ENCODE measurements around the gene FOSB.
A peak's percentile ranks its signal among the peaks of the same experiment; 100 is the strongest.

The FOSB gene

DNA sequence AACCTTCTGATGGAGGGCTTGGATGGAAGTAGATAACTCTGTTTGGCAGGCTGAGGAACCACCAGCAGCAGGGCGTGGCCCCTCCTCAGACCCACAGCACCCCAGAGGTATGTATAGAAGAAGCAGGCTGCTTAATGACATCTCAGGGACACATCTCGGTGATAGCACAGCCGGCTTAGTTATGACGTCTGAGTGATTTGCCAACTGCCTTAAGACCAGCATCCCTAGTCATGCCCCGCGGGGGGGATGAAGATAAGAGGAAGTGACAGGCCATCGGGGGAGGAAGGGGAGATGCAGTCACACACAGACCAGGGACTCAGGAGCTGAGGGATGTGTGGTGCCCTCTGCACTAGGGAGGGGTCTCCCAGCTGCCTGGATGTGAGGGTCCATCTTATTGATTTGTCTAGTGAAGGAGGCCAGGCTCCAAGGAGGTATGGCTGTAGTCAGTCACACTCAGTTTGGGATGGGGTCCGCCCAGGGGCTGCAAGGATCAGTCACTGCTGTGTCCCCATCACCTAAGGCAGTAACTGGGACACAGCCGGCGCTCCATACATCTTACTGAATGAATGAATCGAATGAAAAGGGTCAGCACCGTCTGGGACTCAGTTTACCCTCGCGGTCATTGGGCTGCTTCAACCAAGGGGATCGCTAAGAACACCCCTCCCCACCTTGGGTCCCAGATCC lies 24.9 kb upstream of the FOSB start:
- DNase-seq = no peak

DNA sequence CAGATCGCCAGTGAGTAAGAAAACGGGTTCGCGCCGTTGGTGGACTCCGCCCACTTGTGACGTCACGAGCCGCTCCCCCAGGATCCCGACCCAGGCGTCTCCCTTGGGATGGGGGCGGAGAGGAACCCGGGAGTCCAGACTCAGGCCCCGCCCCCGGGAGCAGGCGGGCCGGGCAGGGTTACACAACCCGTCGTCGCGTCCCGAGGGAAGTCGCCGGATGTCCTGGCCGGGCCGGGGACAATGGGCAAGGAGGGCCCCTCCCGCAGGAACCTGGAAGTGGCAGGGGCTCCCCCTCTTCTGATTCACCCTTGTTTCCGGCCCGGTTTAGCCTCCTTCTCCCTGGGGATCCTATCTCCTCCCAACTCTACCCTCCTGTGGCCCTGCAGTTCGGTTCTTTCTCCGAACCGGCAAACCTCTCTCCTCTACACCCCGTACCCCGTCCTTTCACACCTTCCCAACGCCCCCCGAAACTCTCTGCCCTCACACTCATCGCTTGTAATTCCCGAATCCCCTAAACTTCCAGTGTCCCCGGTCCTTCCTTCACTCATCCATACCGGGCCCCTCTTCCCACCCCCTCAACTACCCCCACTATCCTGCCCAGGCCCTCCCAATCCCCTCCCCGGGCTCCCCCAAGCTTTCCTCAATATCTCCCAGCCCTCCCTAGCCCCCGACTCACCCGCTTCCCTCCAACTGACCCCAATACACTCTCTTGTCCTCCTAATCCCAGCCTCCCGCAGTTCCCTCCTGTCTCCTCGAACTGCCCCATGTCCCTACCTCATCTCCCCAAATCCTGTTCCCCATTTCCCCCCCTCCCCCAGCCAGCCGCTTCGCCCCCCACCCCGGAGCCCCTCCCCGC lies 24.1 kb upstream of the FOSB start:
- peak; percentile 83 for DNase-seq

DNA sequence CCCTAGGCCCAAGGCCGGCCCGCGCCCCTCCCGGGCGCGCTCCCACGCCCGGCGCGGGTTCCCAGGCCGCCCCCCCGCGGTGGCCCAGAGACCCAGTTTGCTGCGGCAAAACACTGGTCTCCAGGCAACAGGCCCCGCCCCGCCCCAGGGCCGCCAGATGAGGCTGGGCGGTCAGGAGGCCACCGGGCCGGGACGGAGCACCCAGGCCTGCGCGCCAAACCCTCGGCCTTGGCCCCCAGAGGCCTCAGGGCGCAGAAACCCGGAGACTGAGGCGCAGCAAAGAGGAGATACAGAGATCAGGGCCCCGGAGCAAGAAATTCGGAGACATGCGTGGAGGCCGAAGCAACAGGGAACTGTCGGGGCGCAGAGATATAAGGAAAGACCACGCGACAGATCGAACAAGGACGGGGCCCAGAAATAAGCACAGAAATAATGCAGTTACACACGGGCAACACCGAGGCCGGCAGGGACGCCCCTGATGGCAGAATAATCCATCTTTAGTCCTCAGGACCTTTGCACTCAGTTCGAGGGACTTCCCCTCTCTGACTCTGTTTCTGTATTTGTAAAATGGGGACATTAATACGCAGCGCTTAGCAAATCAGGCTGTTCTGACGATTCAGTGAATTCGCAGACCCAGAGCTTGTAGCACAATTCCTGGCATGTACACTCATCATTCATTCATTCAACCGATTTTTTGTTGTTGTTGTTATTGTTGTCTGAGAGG lies 23.3 kb upstream of the FOSB start:
- no peak for DNase-seq

DNA sequence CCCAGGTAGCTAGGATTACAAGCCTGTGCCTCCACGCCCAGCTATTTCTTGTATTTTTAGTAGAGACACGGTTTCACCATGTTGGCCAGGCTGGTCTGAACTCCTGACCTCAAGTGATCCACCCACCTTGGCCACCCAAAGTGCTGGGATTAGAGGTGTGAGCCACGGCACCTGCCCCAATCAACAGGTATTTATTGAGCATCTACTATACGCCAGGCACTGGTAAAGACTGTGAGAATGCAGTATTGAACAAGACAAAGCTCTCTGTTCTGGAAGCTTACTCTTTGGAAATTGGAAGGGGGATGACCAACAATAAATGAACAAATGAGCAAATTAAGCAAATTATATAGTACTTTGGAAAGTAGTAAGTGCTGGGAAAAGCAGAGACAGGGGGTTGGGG lies 22.7 kb upstream of the FOSB start:
- DNase-seq = no peak

DNA sequence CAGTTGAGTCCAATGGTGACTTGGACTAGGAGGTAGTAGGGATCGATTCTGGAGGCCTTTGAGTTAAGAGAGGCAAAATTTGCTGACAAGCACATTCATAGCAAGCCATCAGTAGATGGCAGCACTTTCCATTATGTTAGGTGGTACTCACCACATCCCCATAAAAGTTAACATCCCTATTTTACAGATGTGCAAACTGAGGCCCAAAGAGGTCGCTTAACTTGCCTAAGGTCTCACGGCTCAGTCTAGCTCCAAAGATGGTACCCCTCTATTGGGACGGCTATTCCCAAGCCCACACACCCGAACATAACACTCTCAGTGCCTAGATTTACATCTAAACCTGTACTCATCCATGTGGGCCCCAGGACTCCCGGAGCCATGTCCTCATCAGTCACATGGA lies 21.5 kb upstream of the FOSB start:
- DNase-seq = no peak

DNA sequence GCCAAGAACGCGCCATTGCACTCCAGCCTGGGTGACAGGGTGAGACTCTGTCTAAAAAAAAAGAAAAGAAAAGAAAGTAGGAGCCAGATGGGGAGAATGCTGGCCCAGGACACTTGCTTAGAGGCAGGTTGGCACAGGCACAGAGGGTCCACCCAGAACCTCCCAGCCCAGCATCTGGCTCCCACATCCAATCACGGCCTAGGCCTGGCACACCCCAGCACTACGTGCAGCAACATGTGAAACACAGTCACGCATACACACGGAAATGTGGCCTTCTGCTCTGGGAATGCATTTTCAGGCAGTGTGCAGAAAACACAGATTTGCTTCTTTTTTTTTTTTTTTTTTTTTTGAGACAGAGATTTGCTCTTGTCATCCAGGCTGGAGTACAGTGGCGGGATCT lies 20.9 kb upstream of the FOSB start:
- no peak for DNase-seq

DNA sequence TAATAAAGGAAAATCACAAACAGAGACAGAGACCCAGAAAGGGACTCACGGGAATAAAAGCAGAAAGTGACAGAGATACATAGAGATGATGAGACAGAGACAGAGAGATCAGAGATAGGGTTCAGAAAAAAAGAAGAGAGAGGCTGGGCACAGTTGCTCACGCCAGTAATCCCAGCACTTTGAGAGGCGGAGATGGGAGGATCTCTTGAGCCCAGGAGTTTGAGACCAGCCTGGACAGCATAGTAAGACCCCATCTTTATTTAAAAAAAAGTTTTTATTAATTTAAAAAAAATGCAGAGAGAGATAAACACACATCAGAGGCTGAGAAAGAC lies 19.4 kb upstream of the FOSB start:
- no peak for DNase-seq

DNA sequence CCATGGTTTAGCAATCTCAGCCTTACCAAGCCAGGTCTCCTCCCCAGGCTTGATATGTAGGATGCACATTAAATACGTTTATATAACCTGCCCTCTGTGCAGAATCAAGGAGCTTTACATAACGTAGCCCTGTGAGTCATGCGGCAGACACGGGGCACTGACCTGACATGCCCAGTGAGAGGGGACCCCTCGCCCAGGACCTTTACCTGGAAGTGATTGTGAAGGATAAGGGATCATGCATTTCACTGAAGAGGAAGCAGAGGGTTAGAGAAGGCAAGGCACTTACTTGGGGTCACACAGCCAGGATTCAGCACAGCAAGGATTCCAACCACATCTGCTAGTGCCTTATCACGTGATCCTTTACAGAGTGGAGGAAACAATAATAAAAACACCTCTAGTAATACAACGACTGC lies 18.9 kb upstream of the FOSB start:
- DNase-seq = no peak

DNA sequence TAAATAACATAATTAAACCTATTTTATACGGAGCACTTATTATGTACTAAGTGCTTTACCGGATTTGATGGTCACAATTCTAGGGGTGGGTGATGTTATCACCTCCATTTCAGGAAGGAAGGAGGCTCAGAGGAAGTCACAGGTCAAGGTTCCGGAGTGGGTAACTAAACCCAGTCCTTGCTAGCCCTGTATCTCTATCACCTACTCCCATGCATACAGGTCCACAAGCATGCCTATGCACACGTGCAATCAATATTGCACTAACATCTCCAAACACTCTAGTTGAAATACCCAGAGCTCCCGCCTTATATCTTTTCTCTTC lies 17.8 kb upstream of the FOSB start:
- DNase-seq = no peak

DNA sequence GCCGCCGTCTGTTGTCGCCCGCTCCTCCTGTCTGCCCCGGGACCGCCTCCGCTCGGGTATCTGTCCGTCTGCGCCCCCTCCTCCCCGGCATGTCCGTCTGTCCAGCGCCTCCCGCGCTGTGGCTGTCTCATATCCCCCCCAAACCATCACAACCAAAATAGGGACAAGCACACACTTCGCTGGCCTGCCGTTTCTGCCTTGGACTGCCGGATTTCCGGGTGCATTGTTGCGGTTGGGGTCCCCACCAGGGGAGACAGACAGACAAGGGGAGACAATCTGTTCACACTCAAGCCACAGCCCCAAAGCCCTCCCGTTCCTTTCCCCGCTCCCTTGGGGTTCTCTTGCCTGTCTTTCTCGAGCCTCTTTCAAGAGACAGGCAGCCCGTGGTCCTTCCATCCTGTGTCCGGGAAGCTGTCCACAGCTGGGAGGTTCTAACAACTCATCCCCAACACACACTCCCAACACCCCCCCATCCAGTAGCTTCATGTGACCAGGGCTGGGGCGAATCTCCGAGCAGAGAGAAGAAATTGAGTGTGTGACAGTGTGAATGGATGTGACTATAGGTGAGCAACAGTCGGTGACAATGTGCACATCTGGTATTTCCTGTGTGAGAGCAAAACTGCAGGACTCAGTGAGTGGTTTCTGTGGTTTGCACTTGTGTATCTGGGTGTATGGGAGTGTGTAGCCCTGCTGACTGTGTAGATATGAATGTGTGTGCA lies 16.5 kb upstream of the FOSB start:
- no peak for DNase-seq

DNA sequence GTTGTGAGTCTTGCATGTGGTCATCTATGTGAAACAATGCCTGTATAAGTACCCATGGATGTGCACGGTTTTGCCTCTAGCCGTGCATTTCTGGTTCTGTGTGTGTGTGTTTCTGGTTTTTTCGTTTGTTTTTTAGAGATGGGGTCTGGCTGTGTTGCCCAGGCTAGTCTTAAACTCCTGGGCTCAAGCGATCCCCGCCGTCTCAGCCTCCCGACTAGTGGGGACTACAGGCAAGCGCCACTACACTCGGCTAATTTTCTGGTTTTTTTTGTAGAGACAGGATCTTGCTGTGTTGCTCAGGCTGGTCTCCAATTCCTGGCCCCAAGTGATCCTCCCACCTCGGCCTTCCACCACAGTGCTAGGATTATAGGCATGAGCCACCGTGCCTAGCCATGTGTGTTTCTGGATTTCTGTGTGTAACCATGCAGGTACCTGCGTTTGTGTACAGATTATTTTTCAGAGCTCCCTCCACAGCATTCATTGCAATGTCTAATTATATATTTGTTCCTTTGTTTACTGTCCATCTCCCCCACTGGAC lies 15.9 kb upstream of the FOSB start:
- DNase-seq = no peak

DNA sequence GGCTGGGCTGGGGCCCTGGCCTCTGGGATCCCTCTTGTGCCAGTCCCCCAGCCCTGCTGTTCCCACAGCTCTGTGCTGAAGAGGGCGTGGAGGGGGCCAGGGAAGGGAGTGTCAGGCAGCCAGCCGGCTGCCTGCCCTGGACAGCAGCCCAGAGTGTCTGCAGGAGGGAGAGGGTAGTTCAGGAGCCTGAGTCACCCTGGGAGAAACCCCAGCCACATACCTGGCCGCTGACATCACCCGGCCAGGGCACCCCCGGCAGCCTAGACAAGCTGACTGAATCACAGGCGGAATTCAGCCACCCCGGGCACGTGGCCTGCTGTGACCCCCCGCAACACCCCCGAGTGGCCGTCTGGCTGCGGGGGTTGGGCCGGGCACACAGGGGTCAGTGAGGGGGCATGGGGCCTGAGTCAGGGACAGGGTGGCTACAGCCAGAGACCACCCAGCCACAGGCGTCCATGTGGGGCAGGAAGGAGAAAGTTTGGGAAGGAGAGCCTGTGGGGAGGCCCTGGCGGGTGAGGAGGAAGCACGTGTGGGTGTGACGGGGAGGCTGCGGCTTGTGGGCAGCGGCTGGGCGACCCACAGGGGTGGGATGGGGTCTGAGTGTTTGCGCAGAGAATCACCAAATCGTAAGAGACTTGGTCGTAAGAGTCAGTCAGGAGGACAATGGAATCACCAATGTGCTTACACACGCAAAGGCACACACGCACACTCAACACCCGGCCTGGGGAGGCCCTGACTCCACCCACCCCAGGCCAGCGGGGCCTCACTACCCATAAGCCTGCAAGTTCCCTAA lies 11.9 kb upstream of the FOSB start:
- no peak for DNase-seq

DNA sequence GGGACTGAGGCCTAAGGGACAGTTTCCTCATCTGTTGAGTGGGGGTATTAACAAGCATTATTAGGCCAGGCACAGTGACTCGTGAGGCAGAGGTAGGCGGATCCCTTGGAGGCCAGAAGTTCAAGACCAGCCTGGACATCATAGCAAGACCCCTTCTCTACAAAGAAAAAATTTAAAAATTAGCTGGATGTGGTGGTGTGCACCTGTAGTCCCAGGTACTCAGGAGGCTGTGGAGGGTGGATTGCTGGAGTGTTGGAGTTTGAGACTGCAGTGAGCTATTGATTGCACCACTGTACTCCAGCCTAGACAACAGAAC lies 11.3 kb upstream of the FOSB start:
- DNase-seq = no peak

DNA sequence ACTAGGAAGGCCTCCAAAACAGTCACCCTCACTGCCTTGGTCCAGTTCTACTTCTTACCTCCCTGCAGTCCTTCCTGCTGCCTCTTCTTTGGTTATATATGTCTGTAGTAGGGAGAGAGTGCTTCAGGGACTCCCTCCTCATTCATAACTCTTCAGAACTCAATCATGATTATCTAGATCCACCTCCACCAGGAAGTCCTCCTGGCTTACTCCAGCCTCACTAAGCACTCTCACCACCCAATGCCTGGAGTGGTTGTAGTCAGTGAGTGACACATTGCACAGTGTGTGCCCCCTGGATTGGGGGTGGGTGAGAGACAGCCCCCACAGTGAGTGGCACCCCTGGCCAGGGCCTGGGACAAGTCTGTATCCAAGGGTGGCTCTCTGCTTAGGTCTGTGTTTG lies 10.0 kb upstream of the FOSB start:
- DNase-seq = no peak

DNA sequence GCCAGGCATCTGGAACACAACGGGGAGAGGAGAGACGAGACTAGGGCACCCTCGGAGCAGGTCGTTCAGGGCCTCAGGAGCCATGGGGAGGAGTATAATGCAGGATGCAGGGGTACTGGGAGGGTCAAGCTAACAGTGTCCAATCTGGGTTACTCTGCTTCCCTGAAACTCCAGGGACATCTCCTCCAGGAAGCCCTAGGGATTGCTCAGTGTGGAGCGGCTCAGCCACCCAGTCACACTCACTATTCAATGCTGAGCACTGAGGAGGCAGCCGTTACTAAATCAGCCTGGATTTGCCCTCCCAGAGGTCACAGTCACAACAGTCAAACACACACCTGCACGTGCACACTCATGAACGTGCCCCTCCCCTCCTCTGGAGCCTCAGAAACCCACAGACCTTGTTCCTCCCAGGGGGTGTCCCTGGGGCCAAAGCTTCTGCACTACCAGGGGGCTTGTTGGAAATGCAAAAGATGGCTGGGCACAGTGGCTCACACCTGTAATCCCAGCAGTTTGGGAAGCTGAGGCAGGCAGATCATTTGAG lies 6.9 kb upstream of the FOSB start:
- no peak for DNase-seq

DNA sequence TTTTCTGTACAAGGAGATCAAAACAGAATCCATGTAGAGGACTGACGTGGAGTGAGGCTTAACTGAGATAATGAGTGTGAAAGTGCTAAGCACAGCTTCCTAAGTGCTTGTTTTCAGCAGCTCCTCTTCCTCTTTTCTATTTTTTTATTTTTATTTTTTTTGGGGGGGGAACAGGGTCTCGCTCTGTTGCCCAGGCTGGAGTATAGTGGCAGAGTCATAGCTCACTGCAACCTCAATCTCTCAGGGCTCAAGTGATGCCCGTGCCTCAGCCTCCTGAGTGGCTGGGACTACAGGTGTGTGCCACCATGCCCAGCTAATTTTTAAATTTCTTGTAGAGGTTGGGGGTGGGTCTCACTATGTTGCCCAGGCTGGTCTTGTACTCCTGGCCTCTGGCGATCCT lies 5.6 kb upstream of the FOSB start:
- no peak for DNase-seq

DNA sequence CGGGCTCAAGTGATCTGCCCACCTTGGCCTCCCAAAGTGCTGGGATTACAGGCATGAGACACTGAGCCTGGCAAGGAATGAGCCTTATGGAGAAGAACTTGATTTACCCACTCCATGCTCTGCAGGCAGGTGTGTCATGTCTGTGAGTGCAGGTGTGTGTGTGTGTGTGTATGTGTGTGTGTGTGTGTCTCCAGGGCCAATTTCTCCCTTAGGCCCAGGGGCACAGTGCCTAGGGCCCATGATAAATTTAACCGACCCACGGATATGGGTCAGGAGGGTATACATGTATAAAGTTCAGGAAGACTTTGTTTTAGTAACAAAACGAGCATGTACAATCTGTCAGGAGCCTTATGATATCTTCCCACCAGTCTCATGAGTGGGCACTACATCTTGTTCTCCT lies 4.6 kb upstream of the FOSB start:
- no peak for DNase-seq

DNA sequence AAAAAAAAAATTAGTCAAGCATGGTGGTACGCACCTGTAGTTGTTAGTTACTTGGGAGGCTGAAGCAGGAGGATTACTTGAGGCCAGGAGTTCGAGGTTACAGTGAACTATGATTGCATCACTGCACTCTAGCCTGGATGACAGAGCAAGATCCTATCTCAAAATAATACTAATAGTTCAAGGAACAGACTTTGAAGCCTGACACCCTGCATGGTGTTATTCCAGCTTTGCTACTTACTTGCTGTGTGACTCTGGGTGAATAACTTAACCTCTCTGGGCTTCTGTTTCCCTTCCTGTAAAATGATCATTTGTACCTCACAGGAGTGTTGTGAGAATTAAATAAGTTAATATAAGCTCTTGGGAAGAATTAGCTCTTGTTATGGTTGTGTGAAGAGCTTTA lies 3.5 kb upstream of the FOSB start:
- DNase-seq = no peak

DNA sequence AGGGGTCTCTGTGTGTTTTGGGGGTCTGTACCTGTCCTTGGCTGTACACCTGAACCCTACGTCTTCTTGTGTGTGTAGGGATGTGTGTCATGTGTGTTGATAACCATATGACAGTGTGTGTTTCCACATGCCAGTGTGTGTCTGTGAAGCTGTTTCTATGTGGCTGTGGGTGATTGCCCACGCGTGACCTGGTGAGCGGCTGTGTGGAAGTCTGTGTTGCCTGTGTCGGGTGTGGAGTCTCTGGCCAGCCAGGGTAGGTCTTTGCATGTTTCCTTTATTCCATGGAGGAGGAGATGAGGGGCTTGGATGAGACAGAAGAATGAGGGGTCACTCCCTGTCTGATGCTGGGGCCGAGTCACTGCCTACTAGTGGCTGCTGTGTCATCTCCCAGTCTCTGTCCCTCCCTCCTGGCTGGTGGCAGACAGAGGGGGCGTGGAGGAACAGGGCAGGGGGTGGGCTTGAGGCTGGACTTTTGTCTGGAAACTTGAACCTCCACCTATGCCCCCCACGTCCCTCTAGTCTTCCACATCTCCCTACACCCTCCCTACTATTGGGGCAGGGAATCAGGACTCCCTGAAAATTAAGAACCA lies 2.8 kb upstream of the FOSB start:
- DNase-seq = no peak

DNA sequence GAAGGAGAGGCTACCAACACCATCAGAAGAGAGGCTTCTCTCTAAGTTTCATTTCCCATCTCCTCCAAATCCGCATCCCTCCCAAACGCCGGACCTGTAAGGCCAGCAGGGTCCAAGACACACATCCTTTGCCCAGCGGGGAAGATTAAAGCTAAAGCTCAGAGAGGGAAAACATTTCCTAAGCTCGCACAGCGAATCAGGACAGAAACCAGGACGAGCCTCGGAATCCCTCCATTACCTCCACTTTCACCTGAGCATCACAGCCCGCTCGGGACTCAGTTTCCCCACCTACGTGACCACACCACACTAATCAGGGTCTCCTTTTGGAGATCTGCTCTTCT lies 711 bp upstream of the FOSB start:
- no peak for DNase-seq

DNA sequence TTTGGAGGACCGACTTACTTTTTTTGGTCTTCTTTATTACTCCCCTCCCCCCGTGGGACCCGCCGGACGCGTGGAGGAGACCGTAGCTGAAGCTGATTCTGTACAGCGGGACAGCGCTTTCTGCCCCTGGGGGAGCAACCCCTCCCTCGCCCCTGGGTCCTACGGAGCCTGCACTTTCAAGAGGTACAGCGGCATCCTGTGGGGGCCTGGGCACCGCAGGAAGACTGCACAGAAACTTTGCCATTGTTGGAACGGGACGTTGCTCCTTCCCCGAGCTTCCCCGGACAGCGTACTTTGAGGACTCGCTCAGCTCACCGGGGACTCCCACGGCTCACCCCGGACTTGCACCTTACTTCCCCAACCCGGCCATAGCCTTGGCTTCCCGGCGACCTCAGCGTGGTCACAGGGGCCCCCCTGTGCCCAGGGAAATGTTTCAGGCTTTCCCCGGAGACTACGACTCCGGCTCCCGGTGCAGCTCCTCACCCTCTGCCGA lies 409 bp downstream of the FOSB start:
- no peak for DNase-seq

DNA sequence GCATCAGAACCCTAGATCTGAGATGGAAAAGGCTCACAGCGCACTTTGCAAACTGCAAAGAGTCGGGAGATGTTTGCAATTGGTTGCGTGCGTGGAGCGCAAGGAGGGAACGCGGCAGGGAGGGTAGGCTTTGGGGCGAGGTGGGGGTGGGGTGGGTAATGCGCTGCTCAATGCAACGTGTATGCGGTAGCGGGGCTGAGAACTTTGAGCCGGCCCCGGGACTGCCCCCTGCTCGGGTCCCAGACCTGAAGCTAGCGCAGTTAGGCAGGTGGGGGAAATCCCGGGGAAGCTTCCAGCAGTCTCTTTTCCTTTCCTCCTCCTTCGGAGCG lies 971 bp downstream of the FOSB start:
- no peak for DNase-seq

Data from NCI-H1048 (cell line).